Measurements from ENCODE around the gene FBXO22.
"Not testable (repeated sequence)": the region's sequence is repeated elsewhere in the genome, so short reads cannot be mapped to it uniquely, and the experiment has no call there.

The FBXO22 gene

DNA sequence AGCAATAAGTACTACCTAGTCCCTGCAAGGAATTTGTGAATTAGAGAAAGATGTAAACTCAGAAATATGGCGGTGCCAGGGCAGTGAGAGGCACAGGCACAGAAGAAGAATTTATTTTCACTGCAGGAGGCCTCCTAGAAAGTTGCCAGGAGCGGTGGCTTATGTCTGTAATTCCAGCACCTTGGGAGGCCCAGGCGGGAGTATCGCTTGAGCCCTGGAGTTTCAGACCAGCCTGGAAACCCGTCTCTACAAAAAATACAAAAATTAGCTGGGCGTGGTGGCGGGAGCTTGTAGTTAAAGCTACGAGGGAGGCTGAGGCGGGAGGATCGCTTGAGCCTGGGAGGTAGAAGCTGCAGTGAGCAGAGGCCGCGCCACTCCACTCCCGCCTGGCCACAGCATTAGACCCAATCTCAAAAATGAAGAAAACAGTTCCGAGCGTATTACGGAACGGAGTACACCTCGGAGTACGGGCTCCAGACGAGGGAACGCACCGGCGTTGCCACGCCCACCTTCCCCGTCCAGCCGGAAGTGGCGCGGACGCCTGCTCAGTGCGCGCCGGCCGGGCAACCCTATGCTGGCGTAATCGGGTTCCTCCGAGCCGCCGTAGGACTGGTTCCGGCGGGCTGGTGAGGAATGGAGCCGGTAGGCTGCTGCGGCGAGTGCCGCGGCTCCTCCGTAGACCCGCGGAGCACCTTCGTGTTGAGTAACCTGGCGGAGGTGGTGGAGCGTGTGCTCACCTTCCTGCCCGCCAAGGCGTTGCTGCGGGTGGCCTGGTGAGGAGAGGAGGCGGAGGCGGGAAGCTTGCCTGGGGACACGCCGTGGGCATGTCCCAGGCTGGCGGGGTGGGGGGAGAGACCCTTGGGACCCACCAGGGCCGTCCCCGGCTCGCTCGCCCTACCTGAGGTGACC lies at the start of gene FBXO22:
TSS of gene FBXO22 (plus strand) at position 548 of the 909 bp plus-strand sequence. CDS start at position 634, 86 bp downstream.
- peak; percentile 71 to 80 for DNase-seq (ENCODE audit: low read depth in 2 of 2)

- DNase-seq (ENCODE audit: low read depth in 2 of 2) = no peak
Observed at GRCh38 chr15:75857886-75858285, 45.8 kb upstream of the FBXO22 start.

- no peak for DNase-seq (ENCODE audit: low read depth in 2 of 2)
Observed at GRCh38 chr15:75861750-75862402, 41.8 kb upstream of the FBXO22 start.

GRCh38 chr15:75862796-75863195 lies 40.9 kb upstream of the FBXO22 start:
- no peak for DNase-seq (ENCODE audit: low read depth in 2 of 2)

- no peak for DNase-seq (ENCODE audit: low read depth in 2 of 2)
Observed at GRCh38 chr15:75864213-75865059, 39.2 kb upstream of the FBXO22 start.

- DNase-seq (ENCODE audit: low read depth in 2 of 2) = not testable (repeated sequence)
Observed at GRCh38 chr15:75866045-75866444, 37.6 kb upstream of the FBXO22 start.

GRCh38 chr15:75866916-75867315 lies 36.8 kb upstream of the FBXO22 start:
- DNase-seq (ENCODE audit: low read depth in 2 of 2) = no peak

GRCh38 chr15:75867449-75867848 lies 36.2 kb upstream of the FBXO22 start:
- DNase-seq (ENCODE audit: low read depth in 2 of 2) = no peak

DNA sequence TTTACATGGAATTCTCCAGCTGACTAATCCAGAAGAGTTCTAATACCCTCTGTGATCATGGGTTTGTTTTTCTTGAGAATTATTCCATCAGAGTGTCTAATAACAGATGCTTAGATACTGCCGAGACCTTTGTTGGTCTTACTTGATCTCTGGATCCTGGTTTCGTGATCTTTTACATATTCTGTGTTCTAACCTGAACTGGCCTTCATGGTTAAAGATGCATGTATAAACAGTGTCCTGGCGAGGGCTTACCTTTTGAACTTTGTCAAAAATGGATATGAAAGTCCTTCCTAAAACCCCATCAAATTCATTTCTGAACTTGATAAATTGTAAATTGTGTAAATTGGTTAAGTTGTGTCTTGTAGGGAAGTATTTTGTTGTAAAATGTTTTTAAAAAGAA lies 35.7 kb upstream of the FBXO22 start:
- DNase-seq (ENCODE audit: low read depth in 2 of 2) = no peak

- no peak for DNase-seq (ENCODE audit: low read depth in 2 of 2)
Observed at GRCh38 chr15:75869446-75869845, 34.2 kb upstream of the FBXO22 start.

- DNase-seq (ENCODE audit: low read depth in 2 of 2) = not testable (repeated sequence)
Observed at GRCh38 chr15:75871589-75871988, 32.1 kb upstream of the FBXO22 start.

DNA sequence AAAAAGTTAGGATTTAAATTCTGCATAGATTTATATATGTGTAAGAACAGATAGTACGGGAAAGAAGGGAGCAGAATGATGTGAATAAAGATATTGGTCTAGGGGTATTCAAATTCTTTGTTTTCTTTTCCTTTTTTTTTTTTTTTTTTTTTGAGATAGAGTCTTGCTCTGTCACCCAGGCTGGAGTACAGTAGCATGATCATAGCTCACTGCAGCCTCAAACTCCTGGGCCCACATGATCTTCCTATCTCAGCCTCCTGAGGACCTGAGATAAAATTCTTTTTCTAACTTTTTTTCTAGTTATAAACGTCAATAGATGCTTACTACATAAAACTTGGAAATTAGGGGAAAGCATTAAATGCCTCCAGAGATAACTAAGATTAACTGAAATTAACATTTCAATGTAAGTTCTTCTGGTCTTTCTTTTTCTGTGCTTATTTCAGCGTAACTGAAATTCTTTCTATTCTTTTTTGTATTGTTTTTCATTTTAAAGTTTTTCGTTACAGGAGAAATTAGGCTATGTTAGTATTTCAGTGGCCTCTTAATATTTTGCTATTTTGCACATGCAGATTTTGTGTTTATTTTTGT lies 31.2 kb upstream of the FBXO22 start:
- no peak for DNase-seq (ENCODE audit: low read depth in 2 of 2)

- DNase-seq (ENCODE audit: low read depth in 2 of 2) = no peak
Observed at GRCh38 chr15:75884041-75884440, 19.6 kb upstream of the FBXO22 start.

- DNase-seq (ENCODE audit: low read depth in 2 of 2) = no peak
Observed at GRCh38 chr15:75887178-75887577, 16.5 kb upstream of the FBXO22 start.

GRCh38 chr15:75891895-75892294 lies 11.8 kb upstream of the FBXO22 start:
- no peak for DNase-seq (ENCODE audit: low read depth in 2 of 2)

- no peak for DNase-seq (ENCODE audit: low read depth in 2 of 2)
Observed at GRCh38 chr15:75895731-75896130, 7.9 kb upstream of the FBXO22 start.

DNA sequence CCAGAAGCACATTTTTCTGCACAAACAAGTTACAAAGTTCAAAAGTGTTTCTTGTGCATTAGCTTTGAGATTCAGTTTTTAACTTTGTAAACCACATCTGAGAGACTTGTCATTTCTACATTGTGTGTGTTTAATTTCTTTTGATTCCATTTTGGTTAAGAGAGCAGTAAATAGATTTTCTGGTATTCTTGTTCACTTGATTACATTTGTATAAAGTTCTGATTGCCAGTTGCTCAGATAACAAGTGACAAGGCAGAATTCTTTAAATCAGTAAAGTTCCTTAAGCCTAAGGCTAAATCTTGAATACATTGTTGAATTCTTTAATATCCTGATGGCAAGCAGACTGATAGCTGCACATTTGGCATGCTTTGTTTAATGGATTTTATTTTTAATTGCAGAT lies 3.1 kb upstream of the FBXO22 start:
- no peak for DNase-seq (ENCODE audit: low read depth in 2 of 2)

DNA sequence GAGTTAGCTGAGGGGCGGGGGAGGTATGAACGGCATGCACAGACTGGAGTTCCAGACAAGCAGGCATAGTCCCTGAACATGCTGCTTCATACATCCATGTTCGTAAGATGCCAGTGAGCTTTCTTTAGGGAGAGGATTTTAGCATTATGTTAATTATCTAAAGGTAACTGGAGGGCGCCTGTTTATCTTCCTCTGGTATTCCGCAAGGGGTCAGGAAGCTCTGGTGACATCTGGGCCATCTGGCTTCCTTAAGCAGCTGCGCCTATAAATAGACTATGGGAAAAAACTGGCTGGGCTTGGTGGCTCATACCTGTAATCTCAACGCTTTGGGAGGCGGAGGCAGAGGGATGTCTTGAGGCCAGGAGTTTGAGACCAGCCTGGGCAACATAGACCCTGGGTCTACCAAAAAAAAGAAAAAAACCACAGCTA lies 1.5 kb upstream of the FBXO22 start:
- no peak for DNase-seq (ENCODE audit: low read depth in 2 of 2)

DNA sequence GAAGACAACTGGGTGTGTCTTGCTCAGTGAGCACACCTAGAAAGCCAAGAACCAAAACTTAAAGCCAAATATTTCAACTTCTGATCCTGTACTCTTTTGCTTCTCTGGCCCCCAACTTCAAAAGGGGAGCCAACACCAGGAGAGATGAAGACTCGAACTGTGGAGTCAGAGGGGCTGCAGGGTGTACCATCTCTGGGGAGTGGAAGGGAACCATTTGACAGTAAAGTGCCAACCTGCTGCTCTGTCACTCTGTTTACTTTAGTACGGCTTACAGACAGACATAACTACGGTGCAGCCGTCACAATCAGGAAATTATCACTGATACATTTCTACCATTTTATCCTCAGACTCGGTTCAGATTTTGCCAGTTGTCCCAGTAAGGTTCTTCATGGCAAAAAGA lies 1.6 kb downstream of the FBXO22 start:
- no peak for DNase-seq (ENCODE audit: low read depth in 2 of 2)

GRCh38 chr15:75910355-75910754 lies 6.7 kb downstream of the FBXO22 start:
- not testable (repeated sequence) for DNase-seq (ENCODE audit: low read depth in 2 of 2)

DNA sequence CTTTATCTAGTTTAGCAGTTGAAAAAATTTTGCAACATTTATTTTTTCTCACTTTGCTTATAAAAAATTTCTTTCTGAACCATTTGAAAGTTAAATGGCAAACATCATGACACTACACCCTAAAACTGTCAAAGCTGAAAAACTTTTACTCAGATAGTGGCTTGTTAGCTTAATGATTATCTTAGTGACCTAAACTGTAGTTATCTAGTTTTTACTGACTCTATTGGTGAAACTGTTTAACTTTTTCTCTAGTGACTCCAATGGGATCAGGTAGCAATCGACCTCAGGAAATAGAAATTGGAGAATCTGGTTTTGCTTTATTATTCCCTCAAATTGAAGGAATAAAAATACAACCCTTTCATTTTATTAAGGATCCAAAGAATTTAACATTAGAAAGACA lies 13.3 kb downstream of the FBXO22 start:
- DNase-seq (ENCODE audit: low read depth in 2 of 2) = no peak

GRCh38 chr15:75918135-75918534 lies 14.5 kb downstream of the FBXO22 start:
- no peak for DNase-seq (ENCODE audit: low read depth in 2 of 2)
